HG03095 (cell line): ENCODE results near the gene GALNT1.

Experiments
- ATAC-seq: cut with Tn5 transposase; IDR thresholded peaks from one replicate; pipeline ENCODE4 v1.9.1; 2021; ENCODE audit warnings: moderate library complexity; ENCODE audit not compliant: unreplicated experiment

The GALNT1 gene

DNA sequence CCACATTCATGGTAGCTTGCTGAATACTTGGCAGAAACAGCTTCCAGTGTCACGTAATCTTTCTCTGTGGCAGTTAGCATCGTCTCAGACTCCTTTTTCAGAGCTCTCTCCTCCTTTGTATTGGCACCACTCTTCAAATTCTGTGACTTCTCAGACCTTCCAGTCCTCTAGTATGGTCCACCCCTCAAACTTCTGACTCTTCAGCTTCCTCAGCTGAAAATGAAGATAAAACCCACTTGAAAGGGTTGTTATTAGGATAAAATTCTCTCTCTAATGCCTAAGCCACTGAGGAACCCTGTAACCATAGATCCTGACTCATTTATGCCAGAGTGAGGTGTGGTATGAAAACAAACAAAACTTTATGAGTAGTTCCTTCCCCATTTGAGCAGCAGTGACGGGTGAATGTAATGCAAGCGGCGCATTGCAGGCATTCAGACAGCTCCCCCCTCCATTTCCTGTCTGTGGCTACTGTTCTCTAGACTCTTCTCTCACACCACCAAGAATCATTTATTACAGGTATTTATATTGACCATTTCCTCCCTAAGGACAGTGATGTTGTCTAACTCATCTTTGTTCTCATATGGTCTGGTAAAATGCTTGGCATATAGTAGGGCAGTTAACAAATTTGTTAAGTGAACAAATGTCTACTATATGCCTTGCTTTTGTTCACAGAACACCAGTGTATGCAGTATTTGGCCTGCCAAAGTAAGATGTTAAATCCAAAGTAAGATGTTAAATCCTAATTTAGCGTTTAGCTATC, 35.3 kb downstream of the GALNT1 start:
- peak; percentile 97 for ATAC-seq

GRCh38 chr18:35617865-35618264, 36.3 kb downstream of the GALNT1 start:
- ATAC-seq = no peak

DNA sequence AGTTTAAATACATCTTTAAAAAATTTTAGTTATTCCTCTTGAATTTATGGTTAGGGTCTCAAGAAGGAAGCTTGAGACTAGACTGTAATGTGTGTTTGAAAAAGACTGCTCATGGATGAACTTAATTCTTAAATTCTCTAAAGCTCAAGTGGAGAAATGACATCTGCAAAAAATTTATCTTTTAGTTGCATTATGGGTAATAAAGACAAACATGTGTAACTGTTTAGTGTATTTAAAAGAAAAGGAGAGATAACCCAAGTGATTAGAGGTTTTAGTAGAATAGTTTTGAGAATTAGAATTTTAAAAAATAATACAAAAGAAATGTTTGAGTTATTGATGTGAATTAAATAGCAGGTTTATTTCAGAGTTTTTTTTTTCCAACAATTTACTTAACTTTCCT, 36.7 kb downstream of the GALNT1 start:
- ATAC-seq = no peak

DNA sequence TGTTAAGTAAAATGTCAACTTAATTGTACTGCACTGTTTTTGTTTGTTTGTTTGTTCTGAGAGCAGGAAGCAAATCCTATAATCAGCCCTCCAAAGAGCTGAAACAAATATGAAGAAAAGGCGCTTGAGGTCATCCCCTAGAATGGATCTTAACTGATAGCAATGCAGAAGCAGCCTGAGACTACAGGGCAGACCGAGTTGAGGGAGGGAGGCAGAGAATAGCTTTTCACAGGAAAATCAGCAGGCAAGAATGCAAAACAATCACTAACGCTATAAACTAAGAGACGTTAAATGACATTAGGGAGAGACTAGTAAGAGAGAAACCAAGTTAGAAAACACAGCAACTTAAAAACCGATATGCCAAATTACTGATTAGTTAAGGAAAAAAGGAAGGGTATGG, 37.2 kb downstream of the GALNT1 start:
- no peak for ATAC-seq

GRCh38 chr18:35619464-35619863, 37.9 kb downstream of the GALNT1 start:
- no peak for ATAC-seq

DNA sequence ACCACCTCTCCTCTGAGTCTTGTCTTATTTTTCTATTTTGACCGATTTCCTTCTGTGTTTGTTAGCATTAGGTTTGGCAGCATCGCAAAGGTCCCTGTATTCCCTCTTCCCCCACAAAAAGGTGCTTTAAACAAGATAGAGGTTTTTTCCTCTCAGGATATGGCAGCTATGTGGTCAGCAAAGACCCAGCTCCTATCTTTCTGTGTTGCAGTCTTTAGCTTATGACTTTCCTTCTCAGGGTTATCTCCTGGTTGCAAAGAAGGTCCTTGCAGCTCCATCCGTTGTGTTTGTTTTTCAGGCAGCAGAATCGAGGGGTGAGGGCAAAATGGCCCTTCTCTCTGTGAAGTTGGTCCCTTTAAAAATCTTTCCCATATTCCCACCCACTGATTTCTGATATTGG, 38.4 kb downstream of the GALNT1 start:
- no peak for ATAC-seq

DNA sequence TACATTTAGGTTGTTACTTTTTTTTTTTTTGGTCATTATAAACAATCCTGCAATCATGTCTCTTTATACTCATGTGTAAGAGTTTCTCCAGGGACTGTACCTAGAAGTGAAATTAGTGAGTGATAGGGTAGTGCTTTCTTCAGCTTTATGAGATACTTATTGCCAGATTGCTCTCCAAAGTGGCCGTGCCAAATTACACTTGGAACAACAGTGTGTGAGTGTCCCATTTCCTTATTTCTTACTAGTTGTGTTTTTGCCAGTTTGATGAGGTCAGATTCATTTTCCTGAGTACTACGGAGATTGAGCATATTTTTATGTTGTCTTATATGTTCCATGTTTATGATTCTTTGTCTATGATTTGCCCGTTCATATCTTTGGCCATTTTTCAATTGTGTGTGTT, 39.2 kb downstream of the GALNT1 start:
- no peak for ATAC-seq

- no peak for ATAC-seq
These were observed 41.7 kb downstream of the GALNT1 start for GRCh38 chr18:35623255-35623654.

GRCh38 chr18:35624146-35624545, 42.6 kb downstream of the GALNT1 start:
- peak; percentile 85 for ATAC-seq

GRCh38 chr18:35625232-35625631, 43.7 kb downstream of the GALNT1 start:
- no peak for ATAC-seq

DNA sequence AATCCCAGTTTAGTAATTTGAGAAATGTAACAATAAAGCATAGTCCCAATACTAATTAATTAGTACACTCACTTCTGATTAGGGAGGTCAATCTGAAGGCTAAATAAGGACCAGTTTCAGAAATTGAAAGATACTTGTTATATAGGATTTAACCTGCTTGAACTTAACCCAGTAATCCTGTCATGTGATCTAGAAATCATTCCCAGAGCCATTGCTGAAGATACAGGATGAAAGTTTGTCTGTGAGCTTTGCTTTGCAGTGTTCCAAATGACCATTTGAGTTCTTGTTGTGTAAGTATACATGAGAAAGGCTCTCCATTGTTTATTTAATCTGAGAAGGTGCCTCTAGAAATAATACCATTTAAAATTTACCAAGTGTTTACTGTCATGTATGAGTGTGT, 52.2 kb downstream of the GALNT1 start:
- ATAC-seq = no peak

GRCh38 chr18:35634323-35634722, 52.8 kb downstream of the GALNT1 start:
- no peak for ATAC-seq

DNA sequence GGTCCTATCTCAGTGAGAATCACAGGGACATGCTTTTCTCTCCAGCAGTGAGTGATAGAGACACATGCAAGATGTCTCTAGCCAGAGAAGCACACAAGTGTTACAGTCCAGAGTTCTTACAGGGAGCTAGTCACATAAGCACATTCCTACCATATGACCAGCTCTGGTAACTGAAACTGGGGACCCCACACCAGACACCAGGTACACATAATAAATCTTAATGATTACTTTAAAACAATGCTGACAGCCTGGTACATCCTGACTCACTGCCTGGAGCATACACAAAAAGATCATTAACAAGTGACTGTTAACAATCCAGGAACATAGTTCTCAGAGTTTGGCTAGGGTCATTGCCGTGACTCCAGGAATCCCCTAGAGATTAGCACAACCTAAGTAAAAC, 53.6 kb downstream of the GALNT1 start:
- ATAC-seq = no peak

GRCh38 chr18:35637227-35637626, 55.7 kb downstream of the GALNT1 start:
- ATAC-seq = no peak

GRCh38 chr18:35639296-35639695, 57.8 kb downstream of the GALNT1 start:
- ATAC-seq = no peak

DNA sequence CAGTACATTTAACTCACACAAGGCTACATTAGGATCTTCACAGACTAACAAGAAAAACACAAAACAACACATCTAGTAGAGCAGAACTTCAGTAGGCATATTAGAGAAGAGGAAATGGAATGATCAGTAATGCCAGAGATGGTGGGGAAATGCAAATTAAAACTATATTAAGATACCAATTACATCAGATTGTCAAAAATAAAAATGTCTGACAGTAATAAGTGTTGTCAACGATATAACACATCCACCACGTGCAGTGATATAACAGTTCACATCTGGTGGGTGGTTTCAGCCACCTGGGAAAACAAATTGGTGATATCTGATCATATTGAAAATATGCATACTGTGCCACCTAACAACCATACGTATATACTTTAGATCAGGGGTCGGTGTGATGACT, 59.9 kb downstream of the GALNT1 start:
- no peak for ATAC-seq

DNA sequence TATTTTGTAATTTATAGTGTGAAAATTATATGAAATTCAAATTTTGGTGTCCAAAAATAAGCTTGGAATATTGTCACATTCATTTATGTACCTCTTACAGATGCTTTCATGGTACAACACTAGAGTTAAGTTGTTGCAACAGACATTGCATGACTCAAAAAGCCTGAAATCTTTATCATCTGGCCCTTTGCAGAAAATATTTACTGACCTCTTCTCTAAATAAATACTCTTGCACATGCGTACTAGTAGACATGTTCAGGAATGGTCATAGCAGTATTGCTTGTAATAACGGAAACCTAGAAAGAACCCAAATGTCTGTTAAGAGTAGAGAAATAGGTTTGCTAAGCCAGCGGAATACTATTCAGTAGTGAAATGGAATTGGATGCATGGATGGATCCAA, 60.4 kb downstream of the GALNT1 start:
- ATAC-seq = no peak

GRCh38 chr18:35642802-35643201, 61.3 kb downstream of the GALNT1 start:
- no peak for ATAC-seq

DNA sequence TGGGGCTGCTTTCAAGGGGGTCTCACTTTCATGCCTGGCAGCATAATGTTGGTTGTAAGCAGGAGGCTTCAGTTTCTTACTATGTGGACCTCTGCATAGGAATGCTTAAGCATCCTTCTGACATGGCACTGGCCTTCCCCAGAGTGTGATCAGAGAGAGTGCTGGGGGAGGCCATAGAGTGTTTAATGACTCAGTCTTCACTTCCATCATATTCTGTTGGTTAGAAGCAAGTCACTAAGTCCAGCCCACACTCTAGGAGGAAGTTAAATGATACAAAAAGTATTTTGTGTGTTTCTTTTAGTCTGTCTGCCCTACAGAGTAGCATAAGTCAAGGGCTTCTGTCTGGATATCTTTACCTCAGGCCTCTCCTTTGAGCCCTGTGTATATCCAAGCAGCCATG, 64.9 kb downstream of the GALNT1 start:
- no peak for ATAC-seq

DNA sequence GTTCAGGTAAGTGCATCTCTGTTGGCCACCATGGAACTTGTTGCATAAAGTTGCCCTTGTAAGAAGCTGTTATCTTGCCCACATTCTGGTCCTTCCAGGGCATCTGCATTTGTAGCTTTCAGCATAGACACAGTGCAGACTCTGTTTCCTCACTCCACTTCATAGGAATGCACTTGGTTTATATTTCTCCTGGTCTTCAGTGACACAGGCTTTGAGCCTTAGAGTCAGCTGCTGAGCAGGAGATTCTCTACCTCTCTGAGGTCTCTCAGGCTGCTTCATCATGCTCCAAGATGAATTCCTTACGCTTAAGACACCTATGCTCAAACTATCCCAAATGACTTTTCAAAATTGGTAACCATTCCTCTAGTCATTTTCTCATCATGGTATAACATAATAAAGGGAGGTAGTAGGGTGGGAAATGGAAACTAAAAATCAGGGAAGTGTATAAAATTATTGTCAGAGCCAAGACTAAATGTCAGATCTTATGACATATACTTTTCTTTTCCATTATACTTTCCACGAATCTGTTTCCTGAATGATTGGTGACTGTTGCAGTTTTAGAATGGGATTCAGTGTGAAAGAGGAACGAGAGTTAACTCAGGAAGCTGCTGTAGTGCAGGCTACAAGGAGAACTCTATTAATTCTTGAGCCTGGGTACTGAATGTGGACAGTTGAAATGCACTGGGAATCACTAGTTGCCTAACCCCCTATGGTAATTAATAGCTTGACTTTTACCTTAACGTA, 72.0 kb downstream of the GALNT1 start:
- no peak for ATAC-seq

DNA sequence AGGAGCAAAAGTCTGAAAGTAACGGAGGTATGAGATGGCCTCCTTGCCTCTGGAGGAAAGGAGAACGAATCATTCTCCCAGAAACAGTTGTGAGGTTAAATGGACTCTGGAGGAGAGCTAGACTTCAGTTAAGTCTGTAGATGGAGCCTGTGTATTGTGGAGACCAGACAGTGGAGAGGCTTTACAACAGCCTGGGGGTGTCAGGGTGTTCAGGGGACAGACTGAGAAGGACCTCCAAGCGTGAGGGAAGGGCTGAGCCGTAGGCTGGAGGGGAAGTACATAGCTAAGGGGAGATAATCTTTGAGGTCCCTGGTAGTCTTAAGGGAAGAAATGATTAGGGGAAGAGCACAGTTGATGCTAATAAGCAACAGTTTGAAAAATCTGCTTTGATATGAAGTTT, 76.6 kb downstream of the GALNT1 start:
- ATAC-seq = no peak

DNA sequence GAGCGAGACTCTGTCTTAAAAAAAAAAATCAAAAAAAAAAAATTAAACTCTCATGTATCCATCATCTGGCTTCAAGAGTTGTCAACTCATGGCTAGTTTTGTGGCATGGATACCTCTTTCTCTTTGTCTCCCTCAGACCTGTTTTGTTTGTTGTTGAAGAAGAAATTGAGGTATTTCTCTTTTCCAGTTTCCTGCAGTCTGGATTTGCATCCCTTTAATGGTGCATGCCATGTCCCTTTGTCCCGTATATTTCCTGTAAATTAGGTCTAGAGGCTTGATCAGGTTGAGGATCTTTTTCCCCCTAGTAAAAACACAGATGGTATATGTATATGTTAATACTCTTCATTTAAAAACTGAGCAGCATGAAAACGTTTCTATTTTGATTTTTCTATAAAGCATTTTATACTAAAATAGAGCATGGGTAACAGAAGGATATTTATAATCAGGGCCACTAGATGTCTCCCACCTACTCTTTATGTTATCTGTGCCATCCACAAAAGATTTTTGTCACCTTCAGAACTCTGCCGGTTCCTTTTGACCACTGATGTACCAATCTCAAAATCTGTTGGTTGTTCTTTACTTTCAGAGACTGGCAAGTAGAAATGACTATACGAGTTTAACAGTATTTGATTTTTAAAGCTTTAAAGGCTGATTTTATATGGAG, 80.1 kb downstream of the GALNT1 start:
- ATAC-seq = no peak
